Subcutaneous preadipocyte (primary cell): ENCODE data around the gene KRTAP17-1. TPM values are rescaled to one million over a fixed set of nuclear protein-coding genes. Genes with fewer than 3 reads are reported as not detected.

ENCODE experiments used
- small RNA-seq: library from RNA; depleted of rRNA; stranded (forward); fragments of <200 nt; gene quantifications from one replicate; pipeline ENCODE3, GENCODE V24; 2012
- total RNA-seq: library from RNA; depleted of rRNA; stranded (reverse); fragments of >200 nt; gene quantifications from 2 replicates; pipeline ENCODE4 v1.2.3, GENCODE V29; 2012

The KRTAP17-1 gene, protein sequence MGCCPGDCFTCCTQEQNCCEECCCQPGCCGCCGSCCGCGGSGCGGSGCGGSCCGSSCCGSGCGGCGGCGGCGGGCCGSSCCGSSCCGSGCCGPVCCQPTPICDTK
- total RNA-seq: not detected in 2 replicates

DNA sequence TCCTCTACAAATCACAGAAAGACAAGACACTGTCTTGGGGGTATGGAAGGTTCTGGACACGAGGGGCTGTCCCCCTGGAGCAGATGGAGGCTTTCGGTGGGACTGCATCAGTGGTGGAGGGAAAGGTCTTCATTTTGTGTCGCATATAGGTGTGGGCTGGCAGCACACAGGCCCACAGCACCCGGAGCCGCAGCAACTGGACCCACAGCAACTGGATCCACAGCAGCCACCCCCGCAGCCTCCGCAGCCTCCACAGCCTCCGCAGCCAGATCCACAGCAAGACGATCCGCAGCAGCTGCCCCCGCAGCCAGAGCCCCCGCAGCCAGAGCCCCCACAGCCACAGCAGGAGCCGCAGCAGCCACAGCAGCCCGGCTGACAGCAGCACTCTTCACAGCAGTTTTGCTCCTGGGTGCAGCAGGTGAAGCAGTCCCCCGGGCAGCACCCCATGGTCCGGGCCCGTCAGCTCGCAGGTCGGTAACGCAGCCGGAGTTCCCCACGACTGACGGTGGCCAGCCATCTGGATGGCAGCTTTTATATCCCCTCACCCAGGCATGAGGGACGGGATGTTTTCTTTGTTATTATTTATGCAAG lies at the start of gene KRTAP17-1:
Gene KRTAP17-1, minus strand, starts transcription at position 507 of the 591 bp plus-strand sequence. Its CDS starts 60 bp downstream, at position 447.

DNA sequence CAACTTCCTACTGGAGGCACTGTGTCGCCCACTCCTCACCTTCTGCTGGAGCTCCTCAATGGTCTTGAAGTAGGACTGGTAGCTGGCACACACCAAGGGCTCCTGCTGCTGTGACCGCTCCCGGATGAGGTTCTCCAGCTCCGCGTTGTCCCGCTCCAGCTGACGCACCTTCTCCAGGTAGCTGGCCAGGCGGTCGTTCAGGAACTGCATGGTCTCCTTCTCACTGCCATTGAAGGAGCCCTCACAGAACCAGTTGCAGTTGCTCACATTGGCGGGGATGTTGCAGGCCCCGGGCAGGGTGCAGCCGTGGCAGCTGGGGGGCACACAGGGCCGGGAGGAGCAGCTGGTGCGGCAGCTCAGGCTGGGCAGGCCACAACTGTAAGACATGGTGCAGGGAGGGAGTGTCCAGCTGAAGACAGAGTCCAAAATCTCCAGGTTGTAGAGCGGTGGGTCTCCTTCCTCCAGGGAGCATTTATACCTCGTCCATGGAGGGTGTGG lies 34.9 kb upstream of the KRTAP17-1 start, which contains the start of gene KRT33A:
Gene KRT33A, minus strand, starts transcription at position 448 of the 498 bp plus-strand sequence. Its CDS starts 61 bp downstream, at position 387.

DNA sequence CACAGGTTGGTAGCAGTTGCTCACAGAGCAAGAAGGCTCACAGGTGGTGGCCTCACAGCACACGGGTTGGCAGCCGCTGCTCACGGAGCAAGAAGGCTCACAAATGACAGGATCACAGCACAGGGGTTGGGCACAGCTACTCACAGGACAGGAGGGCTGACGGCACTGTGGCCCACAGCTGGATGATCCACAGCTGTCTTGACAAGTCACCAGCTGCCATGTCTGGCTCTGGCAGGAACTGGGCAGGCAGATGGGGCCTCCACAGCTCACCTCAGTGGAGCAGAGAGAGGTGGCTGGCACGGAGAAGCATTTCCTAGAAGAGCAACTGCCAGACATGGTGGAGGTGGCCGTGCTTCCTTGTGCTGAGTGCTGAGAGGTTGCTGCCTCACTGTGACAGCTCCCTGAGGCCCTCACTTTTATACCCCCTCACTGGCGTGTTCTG lies 6.6 kb downstream of the KRTAP17-1 start, which contains the start of gene KRTAP16-1:
Gene KRTAP16-1, minus strand, starts transcription at position 392 of the 442 bp plus-strand sequence. Its CDS starts 56 bp downstream, at position 336.

DNA sequence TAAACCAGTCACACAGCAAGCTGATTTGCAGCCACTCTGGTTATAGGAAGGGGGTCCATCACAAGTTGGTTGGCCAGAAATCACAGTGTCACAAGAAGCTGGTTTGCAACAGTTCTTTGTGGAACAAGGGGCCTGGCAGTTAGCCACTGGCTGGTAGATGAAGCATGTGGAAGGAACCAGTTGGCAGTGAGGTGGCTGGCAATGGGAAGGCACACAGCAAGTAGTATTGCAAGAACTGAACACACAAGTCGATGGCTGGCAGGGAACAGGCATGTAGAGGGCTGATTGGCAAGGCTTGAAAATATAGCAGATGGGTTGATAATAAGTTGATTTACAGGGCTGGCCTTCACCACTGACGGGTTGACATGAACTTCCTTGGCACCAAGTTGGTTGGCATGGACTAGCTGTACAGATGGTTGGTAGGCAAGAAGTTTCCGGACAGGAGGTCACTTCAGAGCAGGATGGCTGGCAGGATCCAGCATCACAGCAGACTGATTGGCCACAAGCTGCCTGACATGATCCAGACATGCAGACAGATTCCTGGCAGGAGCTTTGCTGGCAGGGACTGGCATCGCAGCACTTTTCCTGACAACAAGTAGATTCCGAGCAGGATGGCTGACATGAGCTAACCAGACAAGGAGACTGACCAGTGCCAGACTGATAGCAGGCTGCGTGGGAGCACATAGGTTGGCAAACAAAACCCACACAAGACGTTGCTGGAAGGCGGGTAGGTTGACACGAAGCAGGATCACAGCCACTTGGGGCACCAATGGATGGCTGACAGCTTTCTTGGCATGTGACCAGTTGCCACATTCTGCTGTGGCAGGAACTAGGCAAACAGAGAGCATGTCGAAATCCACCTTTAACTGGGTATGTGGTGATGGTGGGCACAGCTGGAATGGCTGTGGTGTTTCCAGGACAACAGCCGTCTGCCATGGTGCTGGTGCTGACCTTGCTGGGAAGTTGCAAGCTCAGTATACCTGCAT lies 13.3 kb downstream of the KRTAP17-1 start, which contains the start of gene KRTAP29-1:
Gene KRTAP29-1, minus strand, starts transcription at position 936 of the 986 bp plus-strand sequence. Its CDS starts 0 bp downstream, at position 936.

DNA sequence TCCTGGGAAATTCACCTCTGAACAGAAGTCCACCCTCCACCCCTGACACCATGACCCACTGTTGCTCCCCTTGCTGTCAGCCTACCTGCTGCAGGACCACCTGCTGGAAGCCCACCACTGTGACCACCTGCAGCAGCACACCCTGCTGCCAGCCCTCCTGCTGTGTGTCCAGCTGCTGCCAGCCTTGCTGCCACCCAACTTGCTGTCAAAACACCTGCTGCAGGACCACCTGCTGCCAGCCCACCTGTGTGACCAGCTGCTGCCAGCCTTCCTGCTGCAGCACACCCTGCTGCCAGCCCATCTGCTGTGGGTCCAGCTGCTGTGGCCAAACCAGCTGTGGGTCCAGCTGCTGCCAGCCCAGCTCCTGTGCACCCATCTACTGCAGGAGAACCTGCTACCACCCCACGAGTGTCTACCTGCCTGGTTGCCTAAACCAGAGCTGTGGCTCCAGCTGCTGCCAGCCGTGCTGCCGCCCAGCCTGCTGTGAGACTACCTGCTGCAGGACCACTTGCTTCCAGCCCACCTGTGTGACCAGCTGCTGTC lies 39.8 kb downstream of the KRTAP17-1 start, which contains the start of gene KRTAP9-7:
Gene KRTAP9-7, plus strand, starts transcription at position 51 of the 543 bp plus-strand sequence. Its CDS starts 0 bp downstream, at position 51.

DNA sequence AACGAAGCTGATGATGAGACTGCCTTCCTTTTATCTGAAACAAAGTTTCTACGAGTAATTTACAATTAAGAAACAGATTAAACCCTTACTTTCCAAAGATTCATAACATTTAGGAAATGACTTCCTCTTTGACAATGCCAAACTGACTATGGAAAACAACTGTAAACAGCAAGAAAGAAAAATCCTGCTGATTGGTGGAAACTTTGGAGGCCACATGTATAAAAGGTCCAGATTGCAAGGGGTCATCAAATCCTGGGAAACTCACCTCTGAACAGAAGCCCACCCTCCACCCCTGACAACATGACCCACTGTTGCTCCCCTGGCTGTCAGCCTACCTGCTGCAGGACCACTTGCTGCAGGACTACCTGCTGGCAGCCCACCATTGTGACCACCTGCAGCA lies 50.4 kb downstream of the KRTAP17-1 start, which contains the start of gene KRTAP9-6:
Gene KRTAP9-6, plus strand, starts transcription at position 301 of the 400 bp plus-strand sequence. Its CDS starts 0 bp downstream, at position 301.

Small RNA genes lying within 50 kb of the gene (small RNA-seq; reads per million reads assigned to genes)
- gene KRTAP9-10P: not detected

Other genes starting within 250 kb of the KRTAP17-1 start
- not detected in 2 replicates for gene KRTAP2-4, start 249.8 kb downstream of the KRTAP17-1 start, total RNA-seq
- gene KRTAP4-7, start 231.6 kb downstream of the KRTAP17-1 start, total RNA-seq: not detected in 2 replicates
- not detected in 2 replicates for gene KRTAP4-8, start 217.6 kb downstream of the KRTAP17-1 start, total RNA-seq
- gene KRTAP4-16, start 213.5 kb downstream of the KRTAP17-1 start, total RNA-seq: not detected in 2 replicates
- gene KRTAP4-9, start 210.3 kb downstream of the KRTAP17-1 start, total RNA-seq: not detected in 2 replicates
- not detected in 2 replicates for gene KRTAP4-11, start 197.3 kb downstream of the KRTAP17-1 start, total RNA-seq
- gene KRTAP4-12, start 191.5 kb downstream of the KRTAP17-1 start, total RNA-seq: not detected in 2 replicates
- gene KRTAP4-6, start 175.2 kb downstream of the KRTAP17-1 start, total RNA-seq: not detected in 2 replicates
- not detected in 2 replicates for gene KRTAP4-5, start 165.9 kb downstream of the KRTAP17-1 start, total RNA-seq
- not detected in 2 replicates for gene KRTAP4-4, start 155.0 kb downstream of the KRTAP17-1 start, total RNA-seq
- not detected in 2 replicates for gene KRTAP4-3, start 147.5 kb downstream of the KRTAP17-1 start, total RNA-seq
- gene KRTAP4-2, start 137.5 kb downstream of the KRTAP17-1 start, total RNA-seq: not detected in 2 replicates
- not detected in 2 replicates for gene KRTAP4-1, start 130.8 kb downstream of the KRTAP17-1 start, total RNA-seq
- not detected in 2 replicates for gene KRTAP9-1, start 125.8 kb downstream of the KRTAP17-1 start, total RNA-seq
- gene KRTAP9-2, start 89.1 kb downstream of the KRTAP17-1 start, total RNA-seq: not detected in 2 replicates
- gene KRTAP9-3, start 83.3 kb downstream of the KRTAP17-1 start, total RNA-seq: not detected in 2 replicates
- not detected in 2 replicates for gene KRTAP9-8, start 77.7 kb downstream of the KRTAP17-1 start, total RNA-seq
- not detected in 2 replicates for gene KRTAP9-4, start 66.0 kb downstream of the KRTAP17-1 start, total RNA-seq
- gene KRTAP9-9, start 60.3 kb downstream of the KRTAP17-1 start, total RNA-seq: not detected in 2 replicates
- gene KRTAP9-6, start 50.3 kb downstream of the KRTAP17-1 start, total RNA-seq: not detected in 2 replicates
- not detected in 2 replicates for gene KRTAP9-7, start 40.0 kb downstream of the KRTAP17-1 start, total RNA-seq
- not detected in 2 replicates for gene KRTAP29-1, start 12.9 kb downstream of the KRTAP17-1 start, total RNA-seq
- not detected in 2 replicates for gene KRTAP16-1, start 6.4 kb downstream of the KRTAP17-1 start, total RNA-seq
- gene KRT33A, start 35.1 kb upstream of the KRTAP17-1 start, total RNA-seq: not detected in 2 replicates
- not detected in 2 replicates for gene KRT33B, start 54.1 kb upstream of the KRTAP17-1 start, total RNA-seq
- gene KRT34, start 66.6 kb upstream of the KRTAP17-1 start, total RNA-seq: 0.37 and 0.59 TPM in 2 replicates
- not detected in 2 replicates for gene KRT31, start 81.9 kb upstream of the KRTAP17-1 start, total RNA-seq
- gene KRT37, start 108.9 kb upstream of the KRTAP17-1 start, total RNA-seq: not detected in 2 replicates
- not detected in 2 replicates for gene KRT38, start 125.3 kb upstream of the KRTAP17-1 start, total RNA-seq
- gene KRT32, start 151.7 kb upstream of the KRTAP17-1 start, total RNA-seq: not detected in 2 replicates
- not detected in 2 replicates for gene KRT35, start 165.4 kb upstream of the KRTAP17-1 start, total RNA-seq
- gene KRT36, start 174.2 kb upstream of the KRTAP17-1 start, total RNA-seq: not detected in 2 replicates
- not detected in 2 replicates for gene KRT13, start 189.9 kb upstream of the KRTAP17-1 start, total RNA-seq
- gene KRT15, start 203.2 kb upstream of the KRTAP17-1 start, total RNA-seq: 0.78 TPM in 1 of 2 replicates, not detected in the other
- 3.7 and 12.5 TPM in 2 replicates for gene KRT19, start 212.6 kb upstream of the KRTAP17-1 start, total RNA-seq